ENCODE measurements around the gene HELZ2.
A peak's percentile ranks its signal among the peaks of the same experiment; 100 is the strongest.

The HELZ2 gene

DNA sequence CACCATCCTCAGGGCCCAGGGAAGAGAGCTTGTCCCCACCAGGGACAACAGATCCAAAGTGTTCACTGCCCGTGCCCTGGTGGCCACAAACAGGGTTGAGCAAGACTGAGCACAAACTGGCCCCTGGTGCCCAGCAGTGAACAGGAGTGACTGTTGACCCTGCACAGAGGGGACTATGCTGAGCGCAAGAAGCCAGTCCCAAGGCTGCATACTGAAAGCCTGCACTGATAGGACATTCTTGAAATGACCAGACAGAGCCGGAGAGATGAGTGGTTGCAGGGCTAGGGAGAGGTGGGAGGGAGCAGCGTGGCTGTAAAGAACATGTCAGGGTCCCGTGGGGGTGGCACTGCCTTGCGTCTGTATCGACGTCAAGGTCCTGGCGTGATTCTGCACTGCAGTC lies 23.0 kb downstream of the HELZ2 start (continued):
- TF ChIP-seq, protein P1, sequence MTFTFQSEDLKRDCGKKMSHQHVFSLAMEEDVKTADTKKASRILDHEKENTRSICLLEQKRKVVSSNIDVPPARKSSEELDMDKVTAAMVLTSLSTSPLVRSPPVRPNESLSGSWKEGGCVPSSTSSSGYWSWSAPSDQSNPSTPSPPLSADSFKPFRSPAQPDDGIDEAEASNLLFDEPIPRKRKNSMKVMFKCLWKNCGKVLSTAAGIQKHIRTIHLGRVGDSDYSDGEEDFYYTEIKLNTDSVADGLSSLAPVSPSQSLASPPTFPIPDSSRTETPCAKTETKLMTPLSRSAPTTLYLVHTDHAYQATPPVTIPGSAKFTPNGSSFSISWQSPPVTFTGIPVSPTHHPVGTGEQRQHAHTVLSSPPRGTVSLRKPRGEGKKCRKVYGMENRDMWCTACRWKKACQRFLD (tag by site-specific recombination; IDR thresholded peaks at IDR 0.05): no peak
- no peak for TF ChIP-seq GLIS2 (tag by site-specific recombination; IDR thresholded peaks at IDR 0.05)

DNA sequence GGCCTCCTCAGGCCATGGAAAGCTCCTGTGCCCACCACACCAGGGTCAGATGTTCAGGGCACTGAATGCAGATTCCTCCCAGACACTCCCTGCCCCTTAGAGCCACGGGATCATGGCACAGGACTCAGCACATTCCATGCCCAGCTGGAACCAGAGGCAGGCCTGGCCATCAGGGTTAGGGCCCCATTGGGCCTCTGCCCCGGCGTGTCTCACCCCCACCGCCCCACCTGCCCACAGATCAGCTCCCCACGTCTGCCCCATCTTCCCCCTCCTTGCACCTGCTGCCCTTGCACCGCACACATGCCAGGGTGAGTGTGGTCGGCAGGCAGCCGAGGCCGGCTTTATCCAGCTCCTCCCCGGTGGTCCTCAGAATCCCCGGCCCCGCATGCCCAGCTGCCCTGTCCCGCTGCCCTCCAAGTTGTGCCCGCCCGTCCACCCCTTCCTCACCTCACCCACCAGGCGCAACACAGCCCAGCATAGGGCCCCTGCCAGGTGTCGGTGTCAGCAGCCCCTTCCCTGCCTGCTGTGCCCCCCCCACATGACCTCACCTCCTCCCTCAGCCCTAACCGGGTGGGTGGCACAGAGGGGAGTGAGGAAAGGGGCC lies 24.3 kb downstream of the HELZ2 start:
- TF ChIP-seq ZIC2 (tag by site-specific recombination; IDR thresholded peaks at IDR 0.05) (peak; percentile 30; the same call in 1 of the 2 replicates), ZNF48 (tag by site-specific recombination; IDR thresholded peaks at IDR 0.05) (no peak), ZFHX2 (tag by site-specific recombination; conservative IDR thresholded peaks at IDR 0.05) (peak; percentile 52)
- TF ChIP-seq, protein P2, sequence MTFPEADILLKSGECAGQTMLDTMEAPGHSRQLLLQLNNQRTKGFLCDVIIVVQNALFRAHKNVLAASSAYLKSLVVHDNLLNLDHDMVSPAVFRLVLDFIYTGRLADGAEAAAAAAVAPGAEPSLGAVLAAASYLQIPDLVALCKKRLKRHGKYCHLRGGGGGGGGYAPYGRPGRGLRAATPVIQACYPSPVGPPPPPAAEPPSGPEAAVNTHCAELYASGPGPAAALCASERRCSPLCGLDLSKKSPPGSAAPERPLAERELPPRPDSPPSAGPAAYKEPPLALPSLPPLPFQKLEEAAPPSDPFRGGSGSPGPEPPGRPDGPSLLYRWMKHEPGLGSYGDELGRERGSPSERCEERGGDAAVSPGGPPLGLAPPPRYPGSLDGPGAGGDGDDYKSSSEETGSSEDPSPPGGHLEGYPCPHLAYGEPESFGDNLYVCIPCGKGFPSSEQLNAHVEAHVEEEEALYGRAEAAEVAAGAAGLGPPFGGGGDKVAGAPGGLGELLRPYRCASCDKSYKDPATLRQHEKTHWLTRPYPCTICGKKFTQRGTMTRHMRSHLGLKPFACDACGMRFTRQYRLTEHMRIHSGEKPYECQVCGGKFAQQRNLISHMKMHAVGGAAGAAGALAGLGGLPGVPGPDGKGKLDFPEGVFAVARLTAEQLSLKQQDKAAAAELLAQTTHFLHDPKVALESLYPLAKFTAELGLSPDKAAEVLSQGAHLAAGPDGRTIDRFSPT (tag by site-specific recombination; IDR thresholded peaks at IDR 0.05): peak; percentile 68; the same call in 1 of the 2 replicates
- TF ChIP-seq, protein P3, sequence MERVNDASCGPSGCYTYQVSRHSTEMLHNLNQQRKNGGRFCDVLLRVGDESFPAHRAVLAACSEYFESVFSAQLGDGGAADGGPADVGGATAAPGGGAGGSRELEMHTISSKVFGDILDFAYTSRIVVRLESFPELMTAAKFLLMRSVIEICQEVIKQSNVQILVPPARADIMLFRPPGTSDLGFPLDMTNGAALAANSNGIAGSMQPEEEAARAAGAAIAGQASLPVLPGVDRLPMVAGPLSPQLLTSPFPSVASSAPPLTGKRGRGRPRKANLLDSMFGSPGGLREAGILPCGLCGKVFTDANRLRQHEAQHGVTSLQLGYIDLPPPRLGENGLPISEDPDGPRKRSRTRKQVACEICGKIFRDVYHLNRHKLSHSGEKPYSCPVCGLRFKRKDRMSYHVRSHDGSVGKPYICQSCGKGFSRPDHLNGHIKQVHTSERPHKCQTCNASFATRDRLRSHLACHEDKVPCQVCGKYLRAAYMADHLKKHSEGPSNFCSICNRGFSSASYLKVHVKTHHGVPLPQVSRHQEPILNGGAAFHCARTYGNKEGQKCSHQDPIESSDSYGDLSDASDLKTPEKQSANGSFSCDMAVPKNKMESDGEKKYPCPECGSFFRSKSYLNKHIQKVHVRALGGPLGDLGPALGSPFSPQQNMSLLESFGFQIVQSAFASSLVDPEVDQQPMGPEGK (tag by site-specific recombination; IDR thresholded peaks at IDR 0.05): peak; percentile 31; the same call in 1 of the 2 replicates
- TF ChIP-seq, protein P4, sequence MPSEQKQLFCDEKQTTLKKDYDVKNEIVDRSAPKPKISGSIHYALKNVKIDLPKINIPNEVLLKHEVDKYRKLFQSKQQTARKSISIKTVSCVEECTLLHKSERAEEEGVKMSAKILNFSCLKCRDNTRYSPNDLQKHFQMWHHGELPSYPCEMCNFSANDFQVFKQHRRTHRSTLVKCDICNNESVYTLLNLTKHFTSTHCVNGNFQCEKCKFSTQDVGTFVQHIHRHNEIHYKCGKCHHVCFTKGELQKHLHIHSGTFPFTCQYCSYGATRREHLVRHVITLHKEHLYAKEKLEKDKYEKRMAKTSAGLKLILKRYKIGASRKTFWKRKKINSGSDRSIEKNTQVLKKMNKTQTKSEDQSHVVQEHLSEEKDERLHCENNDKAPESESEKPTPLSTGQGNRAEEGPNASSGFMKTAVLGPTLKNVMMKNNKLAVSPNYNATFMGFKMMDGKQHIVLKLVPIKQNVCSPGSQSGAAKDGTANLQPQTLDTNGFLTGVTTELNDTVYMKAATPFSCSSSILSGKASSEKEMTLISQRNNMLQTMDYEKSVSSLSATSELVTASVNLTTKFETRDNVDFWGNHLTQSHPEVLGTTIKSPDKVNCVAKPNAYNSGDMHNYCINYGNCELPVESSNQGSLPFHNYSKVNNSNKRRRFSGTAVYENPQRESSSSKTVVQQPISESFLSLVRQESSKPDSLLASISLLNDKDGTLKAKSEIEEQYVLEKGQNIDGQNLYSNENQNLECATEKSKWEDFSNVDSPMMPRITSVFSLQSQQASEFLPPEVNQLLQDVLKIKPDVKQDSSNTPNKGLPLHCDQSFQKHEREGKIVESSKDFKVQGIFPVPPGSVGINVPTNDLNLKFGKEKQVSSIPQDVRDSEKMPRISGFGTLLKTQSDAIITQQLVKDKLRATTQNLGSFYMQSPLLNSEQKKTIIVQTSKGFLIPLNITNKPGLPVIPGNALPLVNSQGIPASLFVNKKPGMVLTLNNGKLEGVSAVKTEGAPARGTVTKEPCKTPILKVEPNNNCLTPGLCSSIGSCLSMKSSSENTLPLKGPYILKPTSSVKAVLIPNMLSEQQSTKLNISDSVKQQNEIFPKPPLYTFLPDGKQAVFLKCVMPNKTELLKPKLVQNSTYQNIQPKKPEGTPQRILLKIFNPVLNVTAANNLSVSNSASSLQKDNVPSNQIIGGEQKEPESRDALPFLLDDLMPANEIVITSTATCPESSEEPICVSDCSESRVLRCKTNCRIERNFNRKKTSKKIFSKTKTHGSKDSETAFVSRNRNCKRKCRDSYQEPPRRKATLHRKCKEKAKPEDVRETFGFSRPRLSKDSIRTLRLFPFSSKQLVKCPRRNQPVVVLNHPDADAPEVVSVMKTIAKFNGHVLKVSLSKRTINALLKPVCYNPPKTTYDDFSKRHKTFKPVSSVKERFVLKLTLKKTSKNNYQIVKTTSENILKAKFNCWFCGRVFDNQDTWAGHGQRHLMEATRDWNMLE (tag by site-specific recombination; conservative IDR thresholded peaks at IDR 0.05; ENCODE audit: low read depth): no peak
- CTCF ChIA-PET: interaction anchor here (0.6 kb wide), 1 partner anchor 327 kb away, joined by 5 read pairs; no protein-coding TSS in a partner anchor
- POLR2A ChIA-PET: interaction anchor here (0.6 kb wide), 1 partner anchor 26 kb away, joined by 4 read pairs; no protein-coding TSS in a partner anchor
- 0 out of 2 replicates have a peak, but pooled peaks cover 2% of the 10 kb centered on the region for H3K4me1 ChIP-seq (ENCODE audit: control insufficient read depth, insufficient read depth, low read length)
- no peaks in the 10 kb centered on the region for H3K36me3 ChIP-seq (ENCODE audit: control insufficient read depth in 2 of 2, insufficient read depth in 1 of 2, low read length in 2 of 2)
- no peaks in the 10 kb centered on the region for H3K9me3 ChIP-seq (ENCODE audit: control insufficient read depth, insufficient read depth, low read depth, low read length)
- no peak overlapping the region for H3K27ac ChIP-seq (ENCODE audit: extremely low read depth, low read depth, low read length)
- no peak overlapping the region for H3K4me3 ChIP-seq (ENCODE audit: low read depth, low read length)

DNA sequence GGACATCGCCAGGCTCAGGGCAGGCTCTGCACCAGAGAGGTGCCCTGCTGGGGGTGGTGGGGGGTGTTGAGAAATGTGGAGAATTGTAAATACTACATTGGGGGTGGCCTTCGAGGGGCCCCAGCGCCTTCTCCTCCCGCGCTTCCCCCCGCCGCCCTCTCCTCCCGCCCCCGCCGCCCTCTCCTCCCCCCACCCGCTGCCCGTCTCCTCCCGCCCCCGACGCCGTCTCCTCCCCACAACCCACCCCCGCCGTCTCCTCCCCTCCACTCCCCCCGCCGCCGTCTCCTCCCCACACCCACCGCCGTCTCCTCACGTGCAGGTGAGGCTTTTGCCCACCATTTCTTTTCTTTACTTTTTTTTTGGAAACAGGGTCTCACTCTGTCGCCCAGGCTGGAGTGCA lies 25.0 kb downstream of the HELZ2 start:
- no peak for TF ChIP-seq OVOL3 (tag by site-specific recombination; IDR thresholded peaks at IDR 0.05)
- ChIA-PET POLR2A (no interaction called here), CTCF (no interaction called here)
- no peak overlapping the region for H3K27ac ChIP-seq (ENCODE audit: extremely low read depth, low read depth, low read length)
- H3K4me1 ChIP-seq (ENCODE audit: control insufficient read depth, insufficient read depth, low read length): 0 out of 2 replicates have a peak, but pooled peaks cover 2% of the 10 kb centered on the region
- H3K9me3 ChIP-seq (ENCODE audit: control insufficient read depth, insufficient read depth, low read depth, low read length): no peaks in the 10 kb centered on the region
- H3K36me3 ChIP-seq (ENCODE audit: control insufficient read depth in 2 of 2, insufficient read depth in 1 of 2, low read length in 2 of 2): no peaks in the 10 kb centered on the region
- H3K4me3 ChIP-seq (ENCODE audit: low read depth, low read length): no peak overlapping the region

Data from HEK293 (cell line).